CD4-positive, alpha-beta T cell treated with Interleukin-15 for 1 hour (primary cell): ENCODE measurements around the gene LNX2.
A peak's percentile ranks its signal among the peaks of the same experiment; 100 is the strongest.

ENCODE experiments used
- DNase-seq: peaks from one replicate; pipeline ENCODE4 v3.0.0-alpha.2; 2020

Gene LNX2

DNA sequence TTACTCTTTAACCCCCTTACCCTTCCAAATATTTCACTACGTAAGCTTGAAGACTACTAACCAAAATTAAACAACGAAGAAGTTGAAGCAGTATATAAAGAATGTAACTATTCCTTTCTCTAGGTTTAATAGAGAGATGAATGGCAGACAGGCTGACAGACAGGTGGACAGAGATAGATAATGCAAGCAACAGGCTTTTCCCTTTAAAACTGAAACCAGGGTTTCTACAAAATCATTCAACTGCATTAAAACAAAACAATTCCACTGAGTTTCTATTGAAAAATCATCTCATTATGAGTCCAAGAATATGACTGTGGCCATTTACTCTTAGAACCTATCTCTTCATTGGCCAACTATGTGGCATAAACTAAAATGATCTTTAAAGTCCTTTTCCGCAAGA lies 15.2 kb downstream of the LNX2 start:
- DNase-seq, result no peak

DNA sequence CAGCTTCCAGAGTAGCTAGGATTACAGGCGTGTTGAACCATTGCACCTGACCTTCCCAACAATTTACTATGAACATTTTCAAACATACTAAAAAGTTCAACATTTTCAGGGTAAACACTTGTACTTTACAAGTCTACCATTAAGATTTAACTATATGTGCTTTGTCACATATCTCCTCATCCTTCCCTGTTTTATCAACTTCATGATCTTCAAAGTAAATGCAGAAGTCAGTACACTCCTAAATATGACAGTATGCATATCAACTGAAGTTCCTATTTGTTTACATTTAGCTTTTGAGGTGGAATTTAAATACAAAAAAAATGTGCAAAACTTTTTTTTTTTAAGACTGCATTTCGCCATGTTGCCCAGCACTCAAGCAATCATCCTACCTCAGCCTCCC lies 18.5 kb downstream of the LNX2 start:
- DNase-seq, result no peak

DNA sequence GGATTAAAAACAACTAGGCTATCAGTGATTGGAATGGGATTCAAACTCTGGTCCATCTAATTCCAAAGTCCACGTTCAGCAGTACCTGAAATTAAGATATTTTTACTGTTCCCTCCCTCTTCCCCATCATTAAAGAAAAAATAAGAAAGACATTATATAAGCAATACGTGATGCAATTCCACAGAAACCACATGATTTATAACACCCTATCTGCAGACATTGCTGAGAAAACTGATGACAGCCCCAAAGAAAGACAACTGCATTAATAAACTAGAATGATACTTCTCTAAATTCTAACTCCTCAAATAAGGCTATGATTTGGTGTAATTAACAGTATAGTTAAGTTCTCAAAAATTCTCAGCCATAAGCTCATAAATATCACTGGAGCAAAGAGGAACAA lies 19.1 kb downstream of the LNX2 start:
- DNase-seq, result no peak

DNA sequence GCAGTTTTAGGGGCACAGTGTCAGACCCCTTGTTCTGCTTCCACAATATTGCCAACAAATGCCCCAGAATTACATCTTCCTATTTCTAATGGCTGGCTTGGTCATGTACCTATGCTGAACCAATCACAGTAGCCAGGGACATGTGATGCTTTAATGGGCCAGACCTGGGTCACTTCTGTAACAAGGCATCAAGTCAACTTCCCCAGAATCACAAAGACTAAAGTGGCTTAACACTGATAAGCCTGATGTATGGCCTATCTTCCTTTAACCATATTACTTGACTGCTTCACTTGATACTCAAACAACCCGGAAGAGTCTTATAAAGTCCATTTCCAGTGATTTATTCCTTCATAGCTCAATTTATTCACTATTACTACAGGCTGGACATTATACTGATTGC lies 19.6 kb downstream of the LNX2 start:
- no peak for DNase-seq

DNA sequence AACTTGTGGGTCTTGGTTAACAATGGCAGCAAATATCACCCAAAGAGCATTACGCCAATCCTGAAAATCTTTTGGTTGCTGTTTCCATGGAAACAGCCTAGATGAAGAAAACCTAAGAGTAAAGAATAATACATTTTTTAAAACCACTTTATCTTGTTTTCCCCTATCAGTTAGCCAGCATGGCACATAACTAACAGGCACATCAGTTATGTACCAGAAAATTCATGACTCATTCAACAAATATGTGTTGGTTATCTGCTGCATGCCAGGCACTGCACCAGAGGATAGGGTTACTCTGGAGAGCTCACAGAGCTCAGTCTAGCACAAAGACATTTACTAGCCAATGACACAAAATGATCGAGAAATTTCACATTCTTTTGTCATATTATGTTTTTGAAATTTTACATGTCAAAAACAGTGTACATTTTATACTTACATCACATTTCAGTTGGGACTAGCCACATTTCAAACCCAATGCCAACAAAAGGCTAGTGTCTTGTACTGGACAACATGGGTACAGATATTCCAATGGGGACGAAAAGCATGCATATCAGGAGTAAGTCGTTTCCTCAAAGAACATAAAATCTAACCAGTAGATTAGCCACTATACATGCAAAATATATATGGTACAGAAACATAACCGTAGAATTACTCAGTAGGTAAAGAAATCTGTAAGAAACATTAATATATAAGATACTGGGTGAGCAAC lies 20.3 kb downstream of the LNX2 start:
- no peak for DNase-seq

DNA sequence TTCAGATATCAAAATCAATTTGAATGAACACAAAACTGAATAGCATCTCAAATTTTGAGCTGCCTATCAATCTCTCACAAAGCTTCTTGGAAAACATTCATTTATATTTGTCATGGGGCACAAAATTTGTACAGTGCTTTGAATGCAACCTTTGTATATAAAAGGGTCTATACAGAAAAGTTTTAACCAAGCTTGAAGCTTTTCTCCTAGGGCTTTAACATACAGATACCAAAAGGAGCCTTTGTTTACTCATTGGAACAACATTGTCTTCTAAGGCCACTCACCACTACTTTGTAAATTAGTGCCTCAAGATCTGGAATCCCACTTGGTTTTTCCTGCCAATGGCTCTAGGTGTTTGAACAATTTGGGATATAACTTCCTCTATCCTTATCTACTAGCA lies 21.2 kb downstream of the LNX2 start:
- no peak for DNase-seq

DNA sequence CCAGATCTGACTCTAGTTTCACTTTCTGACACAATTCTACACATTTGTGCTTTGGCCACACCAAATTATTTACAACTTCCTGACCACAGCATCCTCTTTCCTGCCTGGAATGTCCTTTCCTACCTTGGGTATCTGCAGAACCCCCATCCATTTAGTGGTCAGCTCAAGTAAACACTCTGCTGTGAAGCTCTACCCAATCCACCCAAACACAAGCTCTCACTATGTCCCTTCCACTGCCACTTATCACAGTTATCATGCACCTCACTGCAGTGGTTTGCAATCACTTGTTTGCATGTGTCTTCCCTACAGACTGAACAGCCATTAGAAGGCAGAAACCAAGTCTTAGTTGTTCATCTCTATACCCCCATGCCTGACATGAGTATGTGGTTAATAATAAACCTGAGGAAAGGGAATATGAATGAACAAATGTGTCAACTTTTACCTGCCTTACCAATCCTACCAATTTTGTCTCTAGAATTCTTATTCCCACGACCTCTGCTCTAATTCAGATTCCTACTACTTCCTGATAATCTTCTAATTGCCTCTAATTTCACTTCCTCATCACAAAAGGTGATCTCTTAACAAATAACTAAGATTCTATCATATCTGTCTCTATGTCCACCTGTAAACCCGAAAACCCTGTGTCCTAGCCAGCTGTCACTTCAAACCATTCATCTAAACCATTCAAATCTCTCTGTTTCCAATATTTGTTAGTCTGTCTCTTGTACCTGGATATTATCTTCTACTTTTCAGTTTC lies 25.1 kb downstream of the LNX2 start:
- no peak for DNase-seq

DNA sequence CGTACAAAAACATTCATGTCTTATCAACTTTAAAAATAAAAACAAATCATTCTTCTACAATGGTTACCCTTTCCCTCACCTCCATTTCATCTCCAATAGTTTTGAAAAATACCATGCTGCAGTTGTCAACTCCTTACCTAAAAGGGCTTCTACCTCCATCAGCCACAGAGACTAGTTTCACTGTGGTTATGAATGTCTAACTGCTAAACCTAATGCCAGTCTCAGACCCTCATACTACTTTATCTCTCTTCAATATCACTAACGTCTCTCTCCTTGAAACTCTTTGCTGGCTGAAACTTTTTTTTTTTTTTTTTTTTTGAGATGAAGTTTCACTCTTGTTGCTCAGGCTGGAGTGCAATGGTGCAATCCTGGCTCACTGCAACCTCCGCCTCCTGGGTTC lies 27.1 kb downstream of the LNX2 start:
- DNase-seq, result no peak

DNA sequence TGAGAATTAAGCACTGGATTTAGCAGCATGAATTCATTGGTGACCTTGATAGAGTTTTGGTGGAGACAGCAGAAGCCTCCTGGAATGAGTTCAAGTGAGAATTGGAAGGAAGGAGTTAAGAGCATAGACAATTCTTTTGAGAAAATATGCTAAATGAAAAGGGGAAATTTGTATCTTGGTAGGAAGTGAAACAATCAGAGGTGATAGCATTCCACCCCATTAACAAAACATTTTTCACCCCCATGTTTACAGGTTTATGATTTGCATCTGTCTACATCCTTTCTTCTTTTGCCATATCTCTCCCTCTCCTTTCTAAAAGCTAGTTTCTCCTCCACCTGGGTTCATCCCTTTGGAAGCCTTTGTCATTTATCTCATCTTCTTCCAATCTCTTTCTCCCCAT lies 27.5 kb downstream of the LNX2 start:
- DNase-seq, result no peak

DNA sequence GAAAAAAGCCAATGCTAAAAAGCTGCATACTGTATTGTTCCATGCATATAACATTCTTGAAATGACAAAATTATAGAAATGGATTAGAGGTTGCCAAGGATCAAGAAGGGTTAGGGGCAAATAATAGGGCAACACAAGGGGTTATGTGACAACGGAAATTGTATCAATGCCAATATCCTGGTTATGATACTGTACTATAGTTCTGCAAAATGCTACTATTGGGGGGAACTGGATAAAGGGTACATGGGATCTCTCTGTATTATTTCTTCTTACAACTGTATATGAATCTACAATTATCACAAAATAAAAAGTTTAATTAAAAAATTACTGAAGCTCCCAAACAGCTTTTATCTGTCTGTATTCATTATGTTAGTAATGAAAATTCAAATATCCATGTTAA lies 31.9 kb downstream of the LNX2 start:
- DNase-seq, result no peak

DNA sequence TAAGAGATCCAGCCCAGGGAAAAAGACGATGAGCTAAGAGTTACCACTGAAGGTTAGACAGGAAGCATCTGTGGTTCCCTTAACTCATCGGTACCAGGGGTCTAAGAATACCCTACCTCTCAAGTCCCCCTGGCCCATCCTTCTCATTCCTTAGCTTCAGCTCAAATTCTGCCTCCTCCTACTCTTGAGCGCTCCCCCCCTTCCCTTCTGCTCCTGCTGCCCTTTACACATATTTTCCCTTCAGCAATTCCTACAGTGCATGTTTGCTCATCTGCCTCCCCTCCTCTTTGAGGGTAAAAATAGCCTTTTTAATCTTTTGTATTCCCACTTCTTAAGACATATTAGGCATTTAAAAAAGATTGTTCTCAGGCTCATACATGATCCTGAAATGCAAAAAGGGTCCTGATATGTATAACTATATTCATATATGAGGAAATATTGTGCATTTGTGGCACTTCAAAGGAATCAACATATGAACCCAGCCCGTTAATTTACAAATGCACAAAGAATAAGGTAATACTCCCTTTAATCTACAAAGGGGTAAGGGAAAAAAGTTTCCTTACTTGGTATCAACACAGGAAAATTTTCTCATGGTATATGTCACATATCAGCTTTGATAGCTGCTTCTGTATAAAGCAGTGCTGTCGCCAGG lies 33.1 kb downstream of the LNX2 start:
- no peak for DNase-seq

DNA sequence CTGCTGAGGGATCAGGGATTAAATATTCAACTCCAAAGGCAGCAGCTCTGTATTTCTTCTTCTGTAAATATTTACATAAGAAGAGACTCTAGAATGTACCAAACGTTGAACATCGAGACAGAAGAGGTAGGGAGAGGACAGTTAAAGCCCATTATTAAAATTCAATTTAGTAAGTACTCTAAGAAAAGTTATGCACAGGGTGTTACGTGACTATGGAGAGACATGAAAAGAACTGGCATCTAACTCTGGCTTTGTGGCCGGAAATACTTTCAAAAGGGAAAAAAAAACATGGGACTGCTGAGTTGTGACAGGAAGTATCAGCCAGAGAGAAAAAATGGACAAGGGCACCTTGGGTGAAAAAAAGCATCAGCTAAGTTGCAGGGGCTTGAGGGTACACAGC lies 36.7 kb downstream of the LNX2 start:
- DNase-seq, result no peak

DNA sequence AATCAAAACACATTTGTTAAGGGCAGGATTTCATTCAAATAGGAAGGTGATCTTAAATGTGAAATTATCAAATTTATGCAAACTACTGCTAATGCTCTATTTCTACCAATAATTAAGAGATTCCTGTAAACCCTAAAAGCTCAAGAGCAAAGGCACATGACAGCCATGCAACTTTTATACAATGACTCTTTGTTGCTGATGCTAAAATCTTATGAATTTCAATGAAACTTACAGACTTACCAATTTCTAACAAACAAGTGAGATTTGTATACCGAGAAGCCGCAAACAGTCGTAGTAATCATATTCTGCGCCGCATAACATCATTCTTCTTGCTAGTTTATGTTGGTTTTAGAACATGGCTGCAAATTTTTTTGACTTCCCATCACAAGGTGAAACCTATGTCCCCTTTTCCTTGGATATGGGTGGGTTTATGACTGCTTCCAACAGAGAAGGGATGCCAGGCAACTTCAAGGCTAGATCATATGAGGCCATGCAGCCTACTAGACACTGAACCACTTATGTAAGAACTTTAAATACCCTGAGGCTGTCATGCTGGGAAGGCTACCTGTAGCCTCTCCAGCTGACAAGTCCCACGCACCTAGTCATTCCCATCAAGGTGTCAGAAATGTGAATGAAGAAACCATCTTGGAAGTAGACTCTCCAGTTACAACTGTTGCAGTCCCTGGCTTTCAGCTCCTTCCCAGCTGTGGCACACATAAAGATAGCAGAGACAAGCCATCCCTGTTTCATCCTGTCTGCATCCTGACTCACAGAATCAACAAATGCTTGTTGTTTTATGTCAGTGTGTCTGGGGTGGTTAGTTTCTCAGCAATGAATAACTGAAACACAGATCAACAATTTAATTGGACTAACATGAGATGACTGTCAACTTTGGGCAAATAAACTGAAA lies 42.0 kb downstream of the LNX2 start:
- no peak for DNase-seq

DNA sequence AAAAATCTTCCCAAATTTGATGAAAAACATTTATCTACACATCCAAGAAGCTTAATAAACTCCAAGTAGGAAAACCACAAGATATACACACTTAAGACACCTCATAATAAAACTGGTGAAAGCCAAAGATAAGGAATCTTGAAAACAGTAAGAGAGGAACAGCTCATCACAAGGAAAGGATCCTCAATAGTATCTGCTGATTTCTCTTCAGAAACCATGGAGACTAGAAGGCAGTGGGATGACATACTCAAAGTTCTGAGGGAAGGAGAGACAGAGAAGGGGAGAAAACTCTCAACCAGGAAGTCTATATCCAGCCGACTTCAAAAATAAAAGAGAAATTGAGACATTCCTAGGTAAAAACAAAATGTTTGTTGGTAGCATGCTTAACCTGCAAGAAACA lies 45.7 kb downstream of the LNX2 start:
- DNase-seq, result no peak

DNA sequence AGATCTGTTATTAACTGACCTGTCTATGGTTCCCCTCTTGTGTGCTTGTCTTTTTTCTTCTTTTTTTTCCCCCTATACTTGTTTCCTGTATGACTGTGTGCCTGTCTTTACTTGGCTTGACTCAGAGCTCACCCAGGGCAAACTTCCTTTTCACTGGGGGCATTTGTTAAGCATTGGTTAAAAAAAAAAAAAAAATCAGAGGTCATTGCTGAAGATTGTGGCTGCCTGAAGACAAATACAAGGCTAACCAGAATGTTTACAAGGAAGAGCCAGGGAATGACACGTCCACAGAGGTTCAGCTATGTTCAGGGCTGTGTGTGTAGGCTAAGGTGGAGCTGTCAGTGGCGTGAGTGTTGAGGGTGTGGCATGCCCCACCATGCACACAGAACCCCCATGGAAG lies 47.1 kb downstream of the LNX2 start:
- DNase-seq, result no peak

DNA sequence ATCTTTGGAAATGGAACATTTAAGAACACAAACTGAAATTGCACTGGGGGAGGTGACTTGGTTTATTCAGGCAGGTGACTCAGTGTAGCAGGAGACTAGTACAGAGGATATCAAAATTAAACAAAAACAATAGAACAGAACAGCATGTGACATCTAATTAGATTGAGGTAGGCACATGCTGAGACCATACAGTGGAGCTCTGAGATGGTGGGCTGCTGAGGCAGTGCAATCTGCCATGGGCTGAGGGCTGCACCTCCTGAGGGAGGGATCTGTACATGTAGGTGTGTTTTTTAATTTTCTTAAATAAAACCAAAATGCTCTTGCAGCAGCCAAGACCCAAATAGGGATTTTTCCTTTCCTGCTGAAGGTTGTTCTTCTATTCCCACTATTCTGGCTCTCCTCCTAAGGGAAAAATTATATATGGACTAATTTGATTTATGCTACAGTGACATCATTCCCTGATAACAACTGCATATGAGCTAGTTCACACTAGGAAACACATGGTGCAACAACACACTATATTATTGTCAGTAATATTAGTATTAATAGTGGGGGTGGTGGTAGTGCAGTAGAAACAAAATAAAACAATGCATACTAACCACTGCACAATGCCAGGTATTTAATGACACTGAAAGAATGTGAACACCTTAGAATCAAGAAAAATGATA lies 48.0 kb downstream of the LNX2 start:
- no peak for DNase-seq

DNA sequence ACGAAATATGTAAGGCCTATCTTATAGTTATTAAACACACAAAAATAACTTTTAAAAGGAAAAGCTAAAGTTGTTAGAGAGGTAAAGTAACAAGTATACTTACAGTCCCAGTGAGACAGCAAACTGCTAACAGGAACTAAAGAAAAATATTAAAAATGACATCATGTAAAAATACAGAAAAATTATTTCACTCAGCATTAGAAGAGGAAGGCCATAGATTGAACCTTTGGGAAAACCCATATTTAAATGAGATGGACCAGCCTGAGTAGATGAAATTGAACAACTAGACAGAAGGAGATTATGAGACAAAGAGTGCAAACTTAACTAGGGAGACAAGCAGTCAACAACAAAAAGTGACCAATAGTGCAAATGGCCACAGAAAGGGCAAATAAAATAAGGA lies 49.4 kb downstream of the LNX2 start:
- no peak for DNase-seq

DNA sequence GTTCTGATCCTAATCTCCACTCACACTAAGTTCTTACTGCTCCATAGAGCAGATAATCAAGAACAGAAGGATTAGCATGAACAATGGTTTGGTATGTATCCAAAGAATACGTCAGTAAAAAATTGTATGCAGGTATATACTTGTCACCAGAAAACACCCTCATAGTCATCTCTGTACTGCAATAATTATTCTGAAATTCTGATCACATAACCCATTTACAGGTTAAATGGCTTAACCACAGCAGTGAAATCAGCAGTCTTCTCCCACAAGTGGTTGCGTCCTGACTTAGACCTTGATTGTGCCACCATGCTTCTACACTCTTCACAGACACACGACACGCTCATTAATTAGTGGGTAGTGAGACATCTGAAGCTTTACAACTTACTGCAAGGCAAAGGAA lies 50.9 kb downstream of the LNX2 start:
- DNase-seq, result no peak

DNA sequence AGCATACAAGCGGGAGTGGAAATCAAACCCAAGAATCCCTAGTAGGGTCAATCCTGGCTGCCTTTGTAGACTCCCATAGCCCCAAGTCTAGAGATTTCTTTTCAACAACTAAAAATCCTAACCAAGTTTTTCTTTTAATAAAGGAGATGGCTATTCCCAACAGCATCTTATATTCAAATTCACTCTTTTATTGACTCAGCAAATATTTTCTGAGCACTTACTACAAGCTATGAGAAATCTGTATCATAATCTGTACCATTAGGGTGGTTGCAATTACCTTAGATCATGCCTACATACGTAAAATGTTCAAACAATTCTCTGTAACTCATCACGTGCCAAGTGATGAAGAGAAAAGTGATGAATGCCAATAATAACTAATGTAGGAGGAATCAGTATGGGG lies 54.5 kb downstream of the LNX2 start:
- no peak for DNase-seq

DNA sequence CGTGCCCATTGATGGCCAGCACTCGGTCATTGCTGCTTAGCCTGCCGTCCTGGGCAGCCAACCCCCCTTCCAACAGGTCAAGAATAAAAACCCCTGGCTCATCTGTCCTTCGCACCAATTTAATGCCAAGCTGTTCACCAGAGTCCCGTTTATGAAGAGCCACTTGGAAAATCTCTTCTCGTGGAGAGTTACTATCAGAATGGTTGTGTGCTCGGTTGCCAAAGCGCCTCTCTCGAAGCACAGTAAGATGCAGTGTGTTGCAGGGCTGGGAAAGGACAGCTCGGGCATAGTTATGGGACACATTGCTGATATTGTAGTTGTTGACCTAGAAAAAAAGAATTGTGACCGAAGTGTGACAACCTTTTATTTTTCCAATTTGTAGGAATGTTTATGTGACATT lies 57.9 kb downstream of the LNX2 start:
- DNase-seq, result no peak

DNA sequence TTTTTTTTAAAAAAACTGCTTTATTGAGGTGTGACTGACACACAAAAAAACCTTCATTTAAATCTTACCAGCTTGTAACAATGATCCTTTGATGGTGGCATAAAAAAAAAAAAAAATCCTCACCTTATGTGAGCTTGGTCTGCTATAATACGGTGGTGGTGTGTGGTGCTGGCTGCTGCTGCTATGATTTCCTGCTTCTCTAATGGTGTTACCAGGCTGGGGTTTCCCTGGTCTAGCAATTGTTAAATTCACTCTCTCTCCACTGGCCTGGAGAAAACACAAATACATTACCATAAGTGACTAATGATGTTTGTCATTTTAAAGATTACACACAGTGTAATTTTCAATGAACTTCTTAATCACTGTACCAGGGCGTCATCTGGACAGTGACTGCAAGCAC lies 60.6 kb downstream of the LNX2 start:
- DNase-seq, result peak; percentile 24

DNA sequence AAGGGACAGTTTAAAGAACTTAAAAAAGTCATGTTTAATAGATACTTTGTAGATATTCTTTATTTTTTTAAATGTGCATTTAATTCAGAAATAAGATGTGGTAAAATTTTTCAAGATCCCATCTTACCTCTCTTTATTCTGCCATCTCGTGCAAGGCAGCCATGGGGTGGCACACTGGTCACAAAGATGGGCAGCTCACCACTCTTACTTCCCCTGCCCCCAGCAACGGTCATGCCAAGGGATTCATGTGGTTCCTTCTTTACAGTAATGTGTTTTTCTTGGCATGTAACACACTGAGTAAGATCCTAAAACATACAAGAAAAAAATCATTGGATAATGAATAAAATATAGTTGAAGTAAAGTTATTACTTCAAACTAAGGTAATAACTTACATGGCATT lies 64.2 kb downstream of the LNX2 start:
- DNase-seq, result no peak

DNA sequence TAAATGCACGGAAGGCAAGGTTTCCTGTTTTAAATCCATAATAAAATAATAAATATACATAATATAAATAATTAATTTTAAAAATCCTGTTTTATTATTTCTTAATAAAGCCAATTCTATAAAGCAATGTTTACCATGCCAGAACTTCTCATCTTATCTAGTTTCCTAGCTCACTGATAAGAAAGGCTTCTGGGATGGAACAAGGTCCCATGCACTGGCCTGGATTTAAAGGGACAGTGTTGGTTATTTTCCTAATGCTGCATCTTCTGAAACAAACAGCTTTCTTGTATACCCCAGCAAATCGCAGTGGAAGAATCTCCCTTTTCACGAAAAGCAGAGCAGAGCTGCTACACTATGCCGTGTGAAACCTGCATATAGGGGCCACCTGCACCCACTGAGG lies 68.8 kb downstream of the LNX2 start:
- DNase-seq, result no peak
